ENCODE results near the gene ASB14.
"Not testable (repeated sequence)": the region's sequence is repeated elsewhere in the genome, so short reads cannot be mapped to it uniquely, and the experiment has no call there.

Gene ASB14

DNA sequence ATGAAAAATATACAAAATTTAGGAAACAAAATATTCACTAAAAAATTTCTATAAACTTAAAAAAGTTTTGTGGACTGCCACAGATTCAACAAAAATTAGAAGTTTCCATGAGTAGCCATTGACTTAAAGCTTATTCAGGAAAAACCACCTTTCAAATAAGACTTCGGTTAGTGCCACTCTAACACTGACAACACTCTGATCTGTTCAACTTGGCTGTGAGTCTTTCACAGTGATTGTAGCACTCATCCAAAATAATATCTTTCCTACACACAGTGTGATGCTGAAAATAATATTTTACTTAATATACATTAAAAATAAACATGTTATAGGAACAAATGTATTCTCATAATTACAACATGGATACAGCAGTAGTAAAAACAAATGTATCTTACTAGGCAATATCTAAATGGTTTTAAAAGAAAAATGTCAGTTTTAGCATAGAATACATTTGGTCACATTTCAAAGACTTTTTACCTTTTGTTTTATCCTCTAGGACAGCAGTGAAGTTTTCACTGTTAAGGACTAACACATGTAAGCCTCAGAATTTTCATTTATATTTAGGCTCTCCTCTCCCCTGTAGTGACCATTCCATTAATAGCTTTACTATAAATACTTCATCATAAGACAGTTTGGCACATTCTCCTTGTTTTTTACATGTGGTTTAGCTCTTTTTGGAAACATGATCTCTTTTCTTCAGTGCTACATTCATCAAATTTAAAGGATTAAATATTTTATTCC is at the start of gene ASB14:
Gene ASB14, minus strand, starts transcription at position 527 of the 738 bp plus-strand sequence. CDS start 652 bp downstream, outside the sequence.
- Mint-ChIP-seq H3K4me1 (ENCODE audit: low read depth) (no peaks in the 10 kb centered on the region), H3K27ac (no peak within 1 kb of the TSS), H3K4me3 (no peak within 1 kb of the TSS), H3K36me3 (no peaks in the 10 kb centered on the region), H3K27me3 (peaks cover 11% of the 10 kb centered on the region), H3K9me3 (ENCODE audit: low read depth) (no peaks in the 10 kb centered on the region)

DNA sequence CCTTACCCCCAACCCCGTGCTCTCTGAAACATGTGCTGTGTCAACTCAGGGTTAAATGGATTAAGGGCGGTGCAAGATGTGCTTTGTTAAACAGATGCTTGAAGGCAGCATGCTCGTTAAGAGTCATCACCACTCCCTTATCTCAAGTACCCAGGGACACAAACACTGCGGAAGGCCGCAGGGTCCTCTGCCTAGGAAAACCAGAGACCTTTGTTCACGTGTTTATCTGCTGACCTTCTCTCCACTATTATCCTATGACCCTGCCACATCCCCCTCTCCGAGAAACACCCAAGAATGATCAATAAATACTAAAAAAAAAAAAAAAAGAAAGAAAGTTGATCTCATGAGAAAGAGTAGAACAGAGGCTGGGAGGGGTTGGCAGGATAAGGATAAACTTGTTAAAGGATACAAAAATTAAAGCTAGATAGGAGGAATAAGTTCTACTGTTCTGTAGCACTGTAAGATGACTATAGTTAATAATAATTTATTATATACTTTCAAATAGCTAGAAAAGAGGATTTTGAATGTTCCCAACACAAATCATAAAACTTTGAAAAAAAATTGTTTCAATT is 46.7 kb upstream of the ASB14 start:
- H3K27ac Mint-ChIP-seq; H3K4me1 Mint-ChIP-seq (ENCODE audit: low read depth); H3K27me3 Mint-ChIP-seq; H3K9me3 Mint-ChIP-seq (ENCODE audit: low read depth); H3K4me3 Mint-ChIP-seq; H3K36me3 Mint-ChIP-seq: not testable (repeated sequence)

- H3K4me1 Mint-ChIP-seq (ENCODE audit: low read depth); H3K9me3 Mint-ChIP-seq (ENCODE audit: low read depth): not testable (repeated sequence)
Observed at GRCh38 chr3:57338272-57339070, 46.0 kb upstream of the ASB14 start.

GRCh38 chr3:57335283-57335938 is 42.9 kb upstream of the ASB14 start:
- Mint-ChIP-seq H3K27me3 (peaks cover 2% of the 10 kb centered on the region), H3K27ac (no peak overlapping the region), H3K4me1 (ENCODE audit: low read depth) (no peaks in the 10 kb centered on the region), H3K9me3 (ENCODE audit: low read depth) (no peaks in the 10 kb centered on the region), H3K4me3 (no peak overlapping the region), H3K36me3 (no peaks in the 10 kb centered on the region)

More at GRCh38 chr3:57338272-57339070, 46.0 kb upstream of the ASB14 start:
- H3K27ac Mint-ChIP-seq, H3K4me3 Mint-ChIP-seq, H3K36me3 Mint-ChIP-seq, H3K27me3 Mint-ChIP-seq: not testable (repeated sequence)

DNA sequence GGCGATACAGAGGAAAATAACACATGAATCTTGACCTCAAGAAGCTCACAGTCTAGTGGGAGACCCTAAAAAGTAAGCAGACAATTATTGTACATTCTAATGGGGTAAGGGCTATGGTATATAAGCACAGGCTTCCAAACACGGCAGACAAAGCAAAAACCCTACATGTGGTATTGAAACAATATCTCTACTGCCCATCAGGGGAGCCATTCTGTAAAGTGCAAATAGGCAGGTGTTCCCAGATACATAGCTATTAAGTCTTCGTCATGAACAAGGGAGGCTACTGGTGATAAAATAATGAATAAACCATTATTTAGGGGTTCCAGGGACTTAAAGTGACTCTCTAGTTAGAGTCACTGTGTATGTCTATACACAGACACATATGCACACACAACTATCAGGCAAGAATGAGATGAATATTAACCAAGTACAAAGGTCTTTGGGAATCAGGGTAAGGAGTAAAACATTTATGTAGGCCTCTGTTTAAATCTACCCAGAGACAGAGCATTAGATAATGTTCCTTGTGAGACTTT is 38.7 kb upstream of the ASB14 start:
- H3K4me1 Mint-ChIP-seq (ENCODE audit: low read depth), result no peaks in the 10 kb centered on the region

DNA sequence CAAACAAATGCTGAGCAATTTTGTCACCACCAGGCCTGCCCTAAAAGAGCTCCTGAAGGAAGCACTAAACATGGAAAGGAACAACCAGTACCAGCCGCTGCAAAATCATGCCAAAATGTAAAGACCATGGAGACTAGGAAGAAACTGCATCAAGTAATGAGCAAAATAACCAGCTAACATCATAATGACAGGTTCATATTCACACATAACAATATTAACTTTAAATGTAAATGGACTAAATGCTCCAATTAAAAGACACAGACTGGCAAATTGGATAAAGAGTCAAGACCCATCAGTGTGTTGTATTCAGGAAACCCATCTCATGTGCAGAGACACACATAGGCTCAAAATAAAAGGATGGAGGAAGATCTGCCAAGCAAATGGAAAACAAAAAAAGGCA is 34.0 kb upstream of the ASB14 start:
- not testable (repeated sequence) for H3K27me3 Mint-ChIP-seq; H3K36me3 Mint-ChIP-seq; H3K4me1 Mint-ChIP-seq (ENCODE audit: low read depth); H3K9me3 Mint-ChIP-seq (ENCODE audit: low read depth); H3K27ac Mint-ChIP-seq; H3K4me3 Mint-ChIP-seq

More for the DNA sequence above, 38.7 kb upstream of the ASB14 start:
- Mint-ChIP-seq H3K9me3 (ENCODE audit: low read depth) (no peaks in the 10 kb centered on the region), H3K36me3 (no peaks in the 10 kb centered on the region), H3K27me3 (no peaks in the 10 kb centered on the region), H3K27ac (no peak overlapping the region), H3K4me3 (no peak overlapping the region)

DNA sequence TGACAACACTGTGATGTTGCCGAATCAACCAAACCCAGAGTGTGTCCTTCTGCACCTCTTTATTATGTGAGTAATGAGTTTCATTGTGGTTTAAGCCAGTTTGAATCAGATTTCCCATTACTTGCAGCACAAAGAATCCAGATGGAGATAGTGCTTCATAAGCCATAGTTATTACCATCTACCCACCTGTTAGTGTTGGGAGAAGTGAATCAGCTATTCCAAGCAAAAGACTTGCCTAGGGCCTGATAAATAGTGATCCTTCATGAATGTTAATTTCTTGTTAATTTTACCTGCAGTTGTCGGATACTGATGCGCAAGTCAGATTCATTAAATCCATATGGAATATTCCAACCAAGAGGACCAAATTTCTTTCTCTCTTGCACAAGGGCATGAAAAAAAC is 21.7 kb upstream of the ASB14 start:
- Mint-ChIP-seq H3K4me1 (ENCODE audit: low read depth) (no peaks in the 10 kb centered on the region), H3K27me3 (peaks cover 14% of the 10 kb centered on the region), H3K27ac (no peak overlapping the region), H3K9me3 (ENCODE audit: low read depth) (peaks cover 3% of the 10 kb centered on the region), H3K4me3 (no peak overlapping the region), H3K36me3 (peaks cover 3% of the 10 kb centered on the region)

- Mint-ChIP-seq H3K36me3 (no peaks in the 10 kb centered on the region), H3K9me3 (ENCODE audit: low read depth) (no peaks in the 10 kb centered on the region), H3K27ac (no peak overlapping the region), H3K27me3 (peaks cover under 1% of the 10 kb centered on the region), H3K4me1 (ENCODE audit: low read depth) (no peaks in the 10 kb centered on the region), H3K4me3 (no peak overlapping the region)
Observed at GRCh38 chr3:57309769-57310360, 17.4 kb upstream of the ASB14 start.

GRCh38 chr3:57303520-57303919 is 11.0 kb upstream of the ASB14 start:
- not testable (repeated sequence) for H3K36me3 Mint-ChIP-seq; H3K9me3 Mint-ChIP-seq (ENCODE audit: low read depth); H3K27ac Mint-ChIP-seq; H3K27me3 Mint-ChIP-seq; H3K4me3 Mint-ChIP-seq; H3K4me1 Mint-ChIP-seq (ENCODE audit: low read depth)

DNA sequence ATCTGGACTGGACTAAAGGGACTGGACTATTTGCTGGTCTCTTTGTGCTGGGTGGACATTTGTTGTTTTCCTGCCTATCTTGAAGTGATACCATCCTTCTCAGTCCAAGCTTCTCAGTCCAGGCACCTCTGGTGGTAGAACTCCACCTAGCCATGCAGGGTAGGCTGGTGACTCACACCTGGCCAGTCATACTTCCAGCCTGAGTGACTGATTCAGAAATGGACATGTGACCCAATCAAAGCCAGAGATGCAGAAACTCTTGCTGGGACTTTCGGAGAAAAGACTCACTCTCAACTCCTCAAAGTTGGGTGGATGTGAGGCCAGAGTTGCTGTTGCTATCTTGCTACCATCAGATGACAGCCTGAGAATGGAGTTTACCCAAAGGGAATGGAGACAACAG is 5.6 kb upstream of the ASB14 start:
- H3K36me3 Mint-ChIP-seq, result no peaks in the 10 kb centered on the region
- H3K9me3 Mint-ChIP-seq (ENCODE audit: low read depth), result no peaks in the 10 kb centered on the region
- no peak overlapping the region for H3K27ac Mint-ChIP-seq
- peaks cover 16% of the 10 kb centered on the region for H3K27me3 Mint-ChIP-seq
- H3K4me1 Mint-ChIP-seq (ENCODE audit: low read depth), result no peaks in the 10 kb centered on the region
- H3K4me3 Mint-ChIP-seq, result no peak overlapping the region

- H3K4me1 Mint-ChIP-seq (ENCODE audit: low read depth), result no peaks in the 10 kb centered on the region
- H3K9me3 Mint-ChIP-seq (ENCODE audit: low read depth), result no peaks in the 10 kb centered on the region
- peaks cover 16% of the 10 kb centered on the region for H3K27me3 Mint-ChIP-seq
- H3K36me3 Mint-ChIP-seq, result no peaks in the 10 kb centered on the region
- no peak overlapping the region for H3K27ac Mint-ChIP-seq
- no peak overlapping the region for H3K4me3 Mint-ChIP-seq
Observed at GRCh38 chr3:57292897-57293526, 527 bp upstream of the ASB14 start.

DNA sequence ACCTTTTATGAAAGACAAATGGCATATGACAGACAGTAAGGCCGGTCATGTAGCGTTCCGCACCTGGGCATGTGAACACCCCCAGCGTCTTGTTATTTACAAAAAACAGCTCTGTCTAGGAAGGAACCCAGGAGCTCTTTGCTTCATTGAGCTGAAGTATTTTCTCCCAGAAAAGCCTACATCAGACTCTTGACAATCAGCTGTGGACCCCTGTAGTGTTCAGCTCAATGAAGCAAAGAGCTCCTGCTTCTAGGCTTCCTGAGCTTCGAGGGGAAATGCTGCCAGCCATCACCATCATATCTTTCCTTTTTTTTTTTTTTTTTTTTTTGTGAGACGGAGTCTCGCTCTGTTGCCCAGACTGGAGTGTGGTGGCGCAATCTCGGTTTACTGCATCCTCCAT is 4.1 kb downstream of the ASB14 start:
- Mint-ChIP-seq H3K27ac (no peak overlapping the region), H3K4me1 (ENCODE audit: low read depth) (no peaks in the 10 kb centered on the region), H3K4me3 (no peak overlapping the region), H3K36me3 (no peaks in the 10 kb centered on the region), H3K9me3 (ENCODE audit: low read depth) (no peaks in the 10 kb centered on the region), H3K27me3 (peaks cover 6% of the 10 kb centered on the region)

GRCh38 chr3:57287205-57287604 is 5.3 kb downstream of the ASB14 start:
- Mint-ChIP-seq H3K4me1 (ENCODE audit: low read depth) (no peaks in the 10 kb centered on the region), H3K4me3 (no peak overlapping the region), H3K36me3 (no peaks in the 10 kb centered on the region), H3K27ac (no peak overlapping the region), H3K9me3 (ENCODE audit: low read depth) (no peaks in the 10 kb centered on the region), H3K27me3 (peaks cover 5% of the 10 kb centered on the region)

DNA sequence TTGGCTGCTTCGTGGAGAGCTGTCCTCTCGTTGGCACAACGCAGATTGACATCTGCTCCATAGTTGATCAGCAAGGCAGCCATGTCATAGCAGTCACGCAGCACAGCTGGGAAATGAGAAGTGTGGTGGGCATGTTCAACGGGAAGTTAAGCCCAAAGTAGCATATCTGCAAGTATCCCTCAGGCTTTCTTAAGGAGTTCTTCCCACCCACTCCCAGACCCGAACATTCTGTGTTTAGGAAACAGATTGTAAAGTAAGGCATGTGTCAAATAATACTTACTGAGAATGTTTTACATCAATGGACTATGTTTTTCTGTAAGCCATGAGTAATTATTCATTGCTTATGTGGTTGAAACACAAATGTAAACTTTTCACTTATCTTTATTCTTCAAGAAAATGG is 9.2 kb downstream of the ASB14 start:
- no peaks in the 10 kb centered on the region for H3K4me1 Mint-ChIP-seq (ENCODE audit: low read depth)
- no peak overlapping the region for H3K4me3 Mint-ChIP-seq
- no peaks in the 10 kb centered on the region for H3K27me3 Mint-ChIP-seq
- no peaks in the 10 kb centered on the region for H3K36me3 Mint-ChIP-seq
- H3K27ac Mint-ChIP-seq, result no peak overlapping the region
- no peaks in the 10 kb centered on the region for H3K9me3 Mint-ChIP-seq (ENCODE audit: low read depth)

Measured in activated naive CD8-positive, alpha-beta T cell (primary cell).